HG02885 (cell line): Measurements from ENCODE around the gene CLDN14.

Source experiments
- ATAC-seq: cut with Tn5 transposase; IDR thresholded peaks from one replicate; pipeline ENCODE4 v1.9.1; 2021; ENCODE audit warnings: mild to moderate bottlenecking; ENCODE audit not compliant: unreplicated experiment, poor library complexity

CLDN14 gene

DNA sequence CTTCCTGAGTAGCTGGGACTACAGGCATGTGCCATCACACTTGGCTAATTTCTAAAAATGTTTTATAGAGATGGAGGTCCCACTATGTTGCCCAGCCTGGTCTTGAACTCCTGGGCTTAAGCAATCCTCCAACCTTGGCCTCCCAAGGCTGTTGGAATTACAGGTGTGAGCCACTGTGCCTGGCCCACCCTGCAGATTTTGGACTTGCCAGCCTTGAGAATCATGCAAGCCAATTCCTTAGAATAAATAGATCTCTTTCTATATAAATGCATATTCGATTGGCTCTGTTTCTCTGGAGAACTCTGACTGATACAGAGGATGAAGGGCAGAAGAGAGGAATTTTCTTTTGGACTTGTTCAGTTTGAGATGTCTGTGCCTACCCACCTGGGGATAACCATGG is 6.7 kb downstream of the CLDN14 start:
- ATAC-seq: no peak

DNA sequence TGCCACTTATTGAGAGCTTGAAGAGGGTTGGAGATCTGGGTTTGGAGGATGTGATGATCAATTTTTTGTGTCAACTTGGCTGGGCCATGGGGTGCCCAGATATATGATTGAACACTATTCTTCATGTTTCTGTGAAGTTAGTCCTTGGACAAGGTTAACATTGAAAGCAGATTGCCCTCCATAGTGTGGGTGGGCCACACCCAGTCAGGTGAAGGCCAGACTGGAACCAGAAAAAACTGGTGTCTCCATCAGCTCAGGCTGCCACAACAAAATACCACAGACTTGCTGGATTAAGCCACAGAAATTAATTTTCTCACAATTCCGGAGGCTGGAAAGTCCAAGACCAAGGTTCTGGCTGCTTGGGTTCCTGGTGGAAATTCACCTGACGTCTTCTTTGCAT is 7.5 kb downstream of the CLDN14 start:
- ATAC-seq: no peak

DNA sequence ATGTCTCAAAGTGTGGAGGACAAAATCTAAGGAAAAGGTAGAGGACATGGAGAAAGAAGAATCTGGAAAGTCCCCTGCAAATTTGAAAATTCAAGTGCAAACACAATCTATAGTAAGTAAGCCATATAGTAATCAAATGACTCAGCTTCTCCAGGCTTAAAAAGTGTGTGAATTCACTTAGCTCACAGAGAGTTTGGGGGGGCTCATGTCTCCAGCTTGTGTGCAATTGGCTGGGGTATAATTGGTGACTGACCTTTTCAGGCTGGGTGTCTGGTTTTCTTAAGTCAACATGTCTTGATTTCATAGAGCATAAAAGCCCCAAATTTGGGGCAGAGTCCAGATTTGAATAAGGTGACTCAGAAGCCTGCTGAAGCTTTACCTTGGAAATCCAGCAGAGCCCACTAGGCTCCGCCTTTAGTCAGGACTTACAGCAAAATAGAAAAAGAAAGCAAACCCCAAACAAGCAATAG is 8.6 kb downstream of the CLDN14 start:
- ATAC-seq: peak; percentile 67

DNA sequence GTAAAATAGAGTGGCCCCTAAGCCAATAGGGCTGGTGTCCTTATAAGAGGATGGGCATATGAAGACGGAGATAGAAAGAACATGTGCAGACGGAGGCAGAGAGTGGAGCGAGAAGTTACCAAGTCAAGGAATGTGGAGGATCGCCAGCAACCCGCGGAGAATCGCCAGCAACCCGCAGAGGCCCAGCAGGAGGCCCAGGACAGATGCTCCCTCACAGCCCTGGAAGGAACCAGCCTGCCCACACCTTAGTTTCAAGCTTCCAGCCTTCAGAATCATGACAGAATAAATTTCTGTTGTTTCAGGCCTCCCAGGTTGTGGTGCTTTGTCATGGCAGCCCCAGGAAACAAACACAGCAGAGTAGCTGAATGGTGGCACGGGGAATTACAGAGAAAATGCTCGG is 9.6 kb downstream of the CLDN14 start:
- no peak for ATAC-seq

DNA sequence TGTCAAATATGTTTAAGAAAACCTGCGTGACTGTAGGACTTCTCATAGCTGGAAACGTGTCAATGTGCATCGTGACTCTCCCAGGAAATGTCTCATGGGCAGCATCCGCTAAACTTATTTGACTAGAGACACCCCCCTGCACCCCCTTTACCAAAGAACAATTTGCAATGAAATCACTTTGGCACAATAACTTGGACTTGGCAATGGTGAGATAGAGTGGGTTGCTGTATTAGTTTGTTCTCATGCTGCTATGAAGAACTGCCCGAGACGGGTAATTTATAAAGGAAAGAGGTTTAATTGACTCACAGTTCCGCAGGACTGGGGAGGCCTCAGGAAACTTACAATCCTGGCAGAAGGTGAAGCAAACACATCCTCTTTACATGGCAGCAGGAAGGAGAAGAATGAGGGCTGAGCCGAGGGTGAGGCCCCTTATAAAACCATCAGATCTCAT is 13.8 kb downstream of the CLDN14 start:
- ATAC-seq: no peak

DNA sequence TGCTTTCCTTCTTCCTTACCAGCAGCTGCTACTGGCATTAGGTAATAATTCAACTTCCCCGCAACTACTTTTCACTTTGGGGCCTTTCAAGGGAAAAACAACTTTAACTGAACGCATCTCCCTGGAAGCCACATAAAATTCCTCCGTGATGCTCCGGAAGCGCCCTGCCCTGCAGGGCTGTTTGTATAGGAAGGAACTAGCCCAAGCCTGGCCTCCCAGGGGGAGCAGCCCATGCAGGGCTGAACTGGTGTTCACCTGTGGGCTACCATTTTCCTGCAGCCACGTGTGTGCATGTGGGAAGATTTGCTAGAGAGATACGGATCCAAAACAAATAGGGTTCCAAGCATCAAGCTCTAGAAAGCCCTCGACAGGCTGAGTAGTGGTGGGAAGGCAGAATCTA is 14.4 kb downstream of the CLDN14 start:
- ATAC-seq: no peak

DNA sequence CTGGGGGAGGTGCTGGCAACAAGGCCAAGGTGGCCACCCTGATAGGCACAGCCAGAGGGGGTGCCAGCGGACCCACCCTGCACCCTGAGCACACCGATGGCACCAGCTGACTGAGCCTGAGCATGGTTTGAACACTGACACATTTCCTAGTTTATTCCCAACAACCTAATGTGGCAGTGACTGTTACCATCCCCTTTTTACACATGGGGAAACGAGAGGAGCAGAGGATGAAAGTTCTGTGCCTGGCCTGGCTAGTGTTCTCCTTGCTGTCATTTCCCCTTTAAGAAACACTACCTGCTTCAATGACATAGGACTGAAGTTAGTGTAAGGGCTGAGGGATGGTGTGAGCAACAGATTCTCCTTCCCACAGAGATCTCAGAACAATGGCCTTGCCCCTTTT is 15.3 kb downstream of the CLDN14 start:
- ATAC-seq: no peak

DNA sequence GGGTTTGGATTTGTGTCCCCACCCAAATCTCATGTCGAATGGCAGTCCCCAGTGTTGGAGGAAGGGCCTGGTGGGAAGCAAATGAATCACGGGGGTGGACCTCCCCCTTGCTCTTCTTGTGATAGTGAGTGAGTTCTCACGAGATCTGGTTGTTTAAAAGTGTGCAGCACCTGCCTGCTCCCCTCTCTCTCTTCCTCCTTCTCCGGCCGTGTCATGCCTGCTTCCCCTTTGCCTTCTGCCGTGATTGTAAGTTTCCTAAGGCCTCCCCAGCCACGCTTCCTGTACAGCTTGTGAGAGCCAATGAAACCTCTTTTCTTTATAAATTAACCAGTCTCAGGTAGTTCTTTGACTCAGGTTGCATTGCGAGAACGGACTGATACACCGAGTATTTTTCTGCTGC is 15.9 kb downstream of the CLDN14 start:
- no peak for ATAC-seq

DNA sequence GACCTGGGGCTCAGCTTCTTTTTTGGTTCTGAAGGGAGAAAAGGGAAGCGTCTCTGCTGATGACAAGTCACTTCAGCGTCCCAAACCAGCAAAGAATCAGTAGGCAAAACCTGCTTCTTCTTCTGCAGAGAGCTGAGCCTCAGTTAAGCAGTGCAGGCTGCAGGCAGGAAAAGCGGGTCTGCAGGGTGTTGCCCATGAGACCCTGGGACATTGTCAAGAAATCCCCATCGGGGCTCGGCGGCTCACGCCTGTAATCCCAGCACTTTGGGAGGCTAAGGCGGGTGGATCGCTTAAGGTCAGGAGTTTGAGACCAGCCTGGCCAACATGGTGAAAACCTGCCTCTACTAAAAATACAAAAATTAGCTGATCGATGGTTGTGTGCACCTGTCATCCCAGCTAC is 16.7 kb downstream of the CLDN14 start:
- no peak for ATAC-seq

DNA sequence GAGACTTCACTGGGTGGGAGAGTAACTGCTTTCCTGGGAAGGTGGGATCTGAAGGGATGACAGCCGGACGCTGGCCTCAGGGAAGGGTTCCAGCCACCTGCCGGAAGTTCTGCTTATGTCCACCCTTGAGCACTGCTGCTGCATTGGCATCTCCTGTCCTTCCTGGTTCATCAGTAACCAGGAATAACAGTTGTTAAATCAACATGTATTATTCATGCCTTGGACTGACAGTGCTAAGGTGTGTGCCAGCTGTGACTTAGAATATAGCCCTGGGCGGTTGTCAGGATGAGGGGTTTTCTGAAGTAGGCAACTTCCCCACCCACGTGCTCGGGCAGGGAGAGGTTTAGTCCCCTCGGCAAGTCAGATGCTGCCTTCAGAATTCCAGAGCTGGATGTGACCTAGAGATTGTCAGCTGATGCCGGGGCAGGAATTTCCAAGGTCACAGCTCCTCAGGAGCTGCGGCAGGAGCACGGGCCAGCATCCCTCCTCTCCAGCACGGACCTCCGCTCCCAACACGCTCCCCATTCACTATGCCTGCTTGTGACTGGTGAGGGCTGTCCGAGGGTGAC is 17.9 kb downstream of the CLDN14 start:
- ATAC-seq: no peak

DNA sequence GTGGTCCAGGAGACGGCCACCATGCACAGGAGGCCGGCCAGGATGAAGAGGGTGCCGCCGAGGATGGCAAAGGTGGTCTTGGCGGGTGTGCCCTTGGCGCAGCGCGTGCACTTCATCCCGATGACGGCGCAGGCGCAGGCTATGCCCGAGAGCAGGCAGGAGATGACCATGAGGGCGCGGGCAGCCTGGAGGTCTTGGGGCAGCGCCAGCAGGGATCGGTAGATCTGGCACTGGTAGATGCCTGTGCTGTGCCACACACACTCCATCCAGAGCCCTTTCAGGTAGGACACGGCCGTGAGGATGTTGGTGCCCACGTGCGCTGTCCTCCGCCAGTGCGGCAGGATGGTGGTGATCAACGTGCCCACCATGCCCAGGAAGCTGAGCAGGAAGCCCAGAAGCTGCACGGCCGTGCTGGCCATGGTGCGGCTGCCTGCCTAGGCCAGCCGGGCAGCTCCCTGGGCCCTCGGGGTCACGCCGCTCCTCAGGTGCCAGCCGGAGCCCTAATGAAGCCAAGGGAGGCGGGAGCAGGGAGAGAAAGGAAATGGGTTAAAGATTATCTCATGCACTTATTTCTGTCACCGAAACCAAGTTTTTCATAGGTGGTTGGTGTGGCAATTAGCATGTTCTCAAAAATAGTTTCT is 18.5 kb downstream of the CLDN14 start:
- ATAC-seq: no peak

DNA sequence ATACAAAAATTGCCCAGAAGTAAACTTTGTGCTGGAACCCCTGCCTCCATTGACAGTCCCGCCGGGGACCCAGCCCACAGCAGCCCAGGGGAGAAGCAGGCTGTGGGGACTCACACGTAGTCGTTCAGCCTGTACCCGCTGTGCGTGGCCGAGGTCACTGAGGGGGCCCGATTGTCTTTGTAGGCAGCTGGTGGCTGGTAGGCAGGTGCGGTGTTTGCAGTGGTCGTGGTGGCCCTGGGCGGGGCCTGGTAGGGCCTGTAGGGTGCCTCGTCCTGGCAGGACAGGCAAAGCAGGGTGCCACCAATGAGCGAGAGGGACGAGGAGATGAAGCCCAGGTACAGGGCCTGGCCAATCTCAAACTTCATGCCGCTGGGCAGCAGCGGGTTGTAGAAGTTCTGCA is 19.1 kb downstream of the CLDN14 start:
- ATAC-seq: no peak

DNA sequence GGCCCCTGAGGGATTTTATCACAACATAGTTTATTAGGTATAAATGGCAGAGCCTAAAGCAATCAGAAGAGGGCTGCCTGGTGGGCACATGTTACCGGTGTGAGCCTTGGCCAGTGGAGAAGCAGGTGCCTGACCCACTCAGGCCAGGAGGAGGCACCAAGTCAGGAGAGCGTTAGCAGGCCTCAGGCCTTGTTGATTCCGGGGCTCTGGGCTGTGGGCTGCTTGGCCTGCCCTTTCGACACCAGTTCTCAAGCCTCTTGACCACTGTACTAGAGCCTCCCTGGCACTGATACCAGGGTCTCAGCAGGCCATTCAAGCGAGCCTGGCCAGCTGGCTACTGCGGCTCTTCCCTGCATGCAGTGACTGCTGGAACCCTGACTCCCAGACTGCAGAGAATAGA is 20.8 kb downstream of the CLDN14 start:
- no peak for ATAC-seq

DNA sequence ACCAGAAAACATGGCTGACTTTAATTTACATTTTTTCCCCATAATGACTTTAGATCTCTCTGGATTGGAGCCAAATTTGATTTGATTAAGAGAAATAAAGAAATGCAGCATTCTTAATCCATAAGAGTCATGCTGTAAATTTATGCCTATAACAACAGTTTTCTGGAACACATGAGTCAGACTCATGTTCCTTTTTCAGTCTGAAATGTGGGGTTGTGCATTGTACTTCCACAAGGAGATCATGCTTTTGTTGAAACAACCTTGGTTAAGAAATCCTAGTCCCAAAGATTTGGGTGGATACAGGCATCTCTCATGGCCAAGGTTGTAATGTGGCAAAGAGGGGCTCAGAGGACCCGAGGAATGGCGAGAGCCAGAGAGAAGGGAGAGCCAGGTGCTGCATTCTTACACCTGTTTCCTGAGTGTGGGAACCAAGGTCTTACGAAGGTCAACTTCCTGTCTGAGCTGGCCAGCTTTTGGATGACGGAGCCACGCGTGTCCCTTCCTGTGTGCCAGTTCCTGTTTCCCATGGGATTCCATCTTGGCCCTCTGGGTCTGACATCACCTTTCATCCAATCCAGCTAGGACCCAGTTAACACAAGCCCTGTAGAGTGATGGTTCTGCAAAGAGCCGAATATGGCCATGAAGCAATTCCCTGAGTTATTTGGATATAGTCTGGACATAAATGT is 23.1 kb downstream of the CLDN14 start:
- ATAC-seq: no peak

DNA sequence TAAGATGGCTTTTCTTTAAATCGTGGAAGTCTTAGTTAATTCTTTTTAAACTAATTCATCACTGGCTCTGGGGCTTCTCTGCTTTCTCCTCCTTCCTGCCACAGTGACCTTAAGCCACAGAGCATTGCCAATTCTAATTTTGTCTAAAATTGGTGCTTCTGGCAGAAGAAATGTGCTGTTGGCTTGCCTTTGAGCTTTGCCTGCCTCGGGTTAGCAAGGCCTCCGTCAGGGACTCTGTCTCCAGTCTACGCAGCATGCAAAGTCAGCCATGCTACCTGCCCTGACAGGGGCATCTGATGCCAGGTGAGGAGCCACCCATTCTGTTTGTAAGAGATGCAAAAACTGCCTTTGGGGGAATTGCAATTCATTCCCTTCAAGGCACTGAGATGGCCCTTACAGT is 25.2 kb downstream of the CLDN14 start:
- no peak for ATAC-seq

DNA sequence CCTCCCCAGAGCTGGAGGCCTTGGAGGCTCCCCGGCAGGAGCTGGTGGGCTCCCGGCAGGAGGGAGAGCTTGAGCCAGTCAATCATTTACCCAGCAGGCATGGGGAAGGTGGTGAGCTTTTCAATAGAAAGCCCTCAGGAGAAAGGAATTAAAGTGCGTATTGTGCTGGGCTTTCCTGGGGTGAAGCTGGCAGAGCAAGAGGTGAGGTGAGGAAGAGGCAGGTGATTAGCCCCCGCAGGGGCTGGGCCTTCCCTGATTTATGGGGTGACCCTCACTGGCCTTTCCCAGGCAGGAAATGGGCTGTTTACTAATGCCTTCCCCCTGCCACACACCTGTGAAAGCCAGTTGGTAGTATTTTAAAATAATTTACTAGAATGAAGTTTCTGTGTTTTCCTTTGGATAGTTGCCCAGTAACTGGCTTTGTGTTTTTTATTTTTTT is 25.8 kb downstream of the CLDN14 start:
- no peak for ATAC-seq

DNA sequence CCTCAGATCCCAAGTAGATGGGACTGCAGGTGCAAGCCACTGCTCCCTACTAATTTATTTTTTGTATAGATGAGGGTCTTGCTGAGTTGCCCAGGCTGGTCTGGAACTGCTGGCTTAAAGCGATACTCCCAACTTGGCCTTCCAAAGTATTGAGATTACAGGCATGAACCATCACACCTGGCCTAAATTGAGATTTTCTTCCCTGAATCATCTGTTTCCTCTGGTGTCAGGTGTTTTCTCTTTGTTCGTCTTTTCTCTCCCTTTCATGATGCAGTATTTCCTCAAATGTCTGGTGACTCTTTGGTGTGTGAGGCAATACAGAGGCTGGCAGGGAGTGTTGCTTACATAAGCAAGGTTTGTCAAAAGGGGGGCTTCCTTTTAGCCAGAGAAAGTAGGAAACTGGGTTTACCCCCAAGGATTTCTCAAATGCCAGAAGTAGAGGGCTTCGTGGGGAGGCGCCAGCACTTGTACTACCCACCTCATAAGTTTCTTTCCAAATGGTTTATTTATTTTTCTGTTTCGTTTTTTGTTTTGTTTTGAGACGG is 27.6 kb downstream of the CLDN14 start:
- no peak for ATAC-seq

DNA sequence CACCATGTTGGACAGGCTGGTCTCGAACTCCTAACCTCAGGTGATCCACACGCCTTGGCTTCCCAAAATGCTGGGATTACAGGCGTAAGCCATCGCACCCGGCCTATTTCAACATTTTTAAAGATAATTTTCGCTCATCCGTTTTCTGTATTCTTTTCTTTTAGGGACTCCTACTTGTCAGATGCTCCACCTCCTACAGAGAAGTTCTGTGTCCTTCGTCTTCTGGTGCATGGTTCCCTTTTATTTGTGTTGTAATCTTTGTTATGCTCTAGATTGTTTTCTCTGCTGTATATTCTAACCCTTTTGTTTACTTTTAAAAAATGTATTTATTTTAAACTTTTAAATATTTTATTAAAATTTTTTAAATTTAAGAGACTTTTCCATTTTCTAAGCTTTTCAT is 28.4 kb downstream of the CLDN14 start:
- no peak for ATAC-seq

DNA sequence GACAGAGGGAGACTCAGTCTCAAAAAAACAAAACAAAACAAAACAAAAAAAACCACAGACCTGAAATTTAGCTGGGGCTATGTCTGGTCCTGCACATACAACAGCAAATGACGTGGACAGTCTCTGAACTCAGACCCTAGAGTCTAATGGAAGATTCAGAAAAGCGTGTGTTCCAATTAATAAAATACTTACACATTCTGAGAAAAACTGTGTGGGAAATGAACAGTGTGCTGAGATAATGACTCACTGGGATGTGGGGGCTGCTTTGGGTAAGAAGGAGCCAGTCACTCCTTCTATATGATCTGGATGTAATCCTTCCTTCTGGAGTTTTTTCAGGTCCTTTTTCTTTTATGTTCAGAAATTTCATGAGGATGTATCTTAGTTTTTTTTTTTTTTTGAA is 29.4 kb downstream of the CLDN14 start:
- ATAC-seq: no peak

DNA sequence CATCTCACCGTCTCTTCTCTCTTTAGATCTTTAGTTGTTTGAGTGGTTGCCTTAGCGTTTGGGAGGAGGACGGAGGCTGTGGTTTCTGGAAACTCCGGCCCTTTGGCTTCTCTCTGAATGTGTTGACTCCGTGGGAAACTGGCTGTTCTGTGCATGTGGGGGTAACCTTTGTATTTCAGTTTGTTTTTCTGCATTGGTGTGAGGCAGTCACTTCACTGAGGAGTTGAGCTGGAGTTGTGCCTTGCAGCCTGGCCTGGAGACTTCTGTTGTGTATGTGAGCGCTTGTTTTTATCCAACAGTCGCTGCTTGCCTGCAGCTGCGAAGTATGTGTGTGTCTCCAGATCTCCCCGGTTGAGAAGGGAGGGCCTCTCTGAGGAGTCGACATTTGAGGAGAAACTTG is 33.6 kb downstream of the CLDN14 start:
- no peak for ATAC-seq

DNA sequence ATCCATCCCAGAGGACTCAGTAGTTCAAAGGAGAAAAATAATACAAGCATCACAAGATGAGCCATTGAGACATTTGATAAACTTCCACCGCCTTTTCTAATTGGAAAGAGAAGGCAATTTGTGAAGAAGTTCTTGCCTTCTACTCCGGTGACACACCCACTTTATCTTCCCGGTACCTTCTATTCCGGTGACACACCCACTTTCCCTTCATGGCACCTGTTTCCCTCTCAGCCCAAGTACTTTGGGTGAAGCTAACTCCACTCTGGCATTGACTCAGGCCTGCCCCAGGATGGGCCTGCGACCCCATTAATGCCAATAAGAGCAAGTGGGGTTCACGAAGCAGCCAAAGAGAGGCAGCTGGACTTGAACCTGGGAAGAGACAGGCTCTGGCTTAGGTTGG is 38.2 kb downstream of the CLDN14 start:
- no peak for ATAC-seq

DNA sequence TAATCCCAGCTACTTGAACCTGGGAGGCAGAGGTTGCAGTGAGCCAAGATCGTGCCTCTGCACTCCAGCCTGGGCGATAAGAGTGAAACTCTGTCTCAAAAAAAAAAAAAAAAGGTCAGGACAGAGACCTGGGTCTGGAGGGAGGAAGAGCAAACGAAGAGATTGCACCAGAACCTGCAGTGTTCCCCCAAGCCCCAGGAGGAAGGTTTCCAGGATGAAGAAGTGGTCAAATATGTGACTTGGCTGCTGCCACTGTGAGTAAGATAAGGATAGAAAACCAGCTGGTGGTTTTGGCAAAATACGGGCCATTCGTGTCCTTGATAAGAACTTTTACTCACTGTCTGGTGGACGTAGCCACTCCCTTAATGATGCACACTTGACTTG is 42.2 kb downstream of the CLDN14 start:
- ATAC-seq: no peak
